ENCODE data around the gene TXN. TPM values are rescaled to one million over a fixed set of nuclear protein-coding genes. Genes with fewer than 3 reads are reported as not detected.

The TXN gene
- total and polyA plus RNA-seq, 2 of the 8 experiments (the other 6 are each of a cell fraction or from before 2014, with no cell fraction given): 297 to 419 TPM

GRCh38 chr9:110276781-110277180 is 20.5 kb upstream of the TXN start:
- H2AK5ac ChIP-seq (ENCODE audit: low read depth, low read length): no peak overlapping the region

More at GRCh38 chr9:110276781-110277180, 20.5 kb upstream of the TXN start:
- Histone ChIP-seq H3K4me2 (ENCODE audit: insufficient read depth in 1 of 2, low read depth in 2 of 2, low read length in 2 of 2) (no peak overlapping the region), H3K4me3 (ENCODE audit: extremely low read depth in 1 of 4, insufficient read depth in 2 of 4, low read depth in 3 of 4, low read length in 4 of 4) (no peak overlapping the region), H4K8ac (ENCODE audit: extremely low read depth, insufficient read depth, low read length) (no peak overlapping the region), H2BK120ac (replicated peaks; ENCODE audit: low read depth, low read length) (no peak overlapping the region), H3K27ac (ENCODE audit: low read depth, low read length) (no peak overlapping the region), H3K79me1 (ENCODE audit: low read depth, low read length) (no peaks in the 10 kb centered on the region), H3K9me3 (ENCODE audit: insufficient read depth in 2 of 2, low read depth in 1 of 2, low read length in 1 of 2) (no peaks in the 10 kb centered on the region), H3K23ac (ENCODE audit: insufficient read length) (no peak overlapping the region), H4K91ac (replicated peaks; ENCODE audit: insufficient read length, low read length) (no peak overlapping the region), H2BK15ac (ENCODE audit: low read length) (no peak overlapping the region), H2BK20ac (ENCODE audit: low read length) (no peak overlapping the region), H4K20me1 (replicated peaks in 1 of 2; ENCODE audit: control insufficient read depth in 1 of 2, insufficient read depth in 2 of 2, low read length in 2 of 2) (no peaks in the 10 kb centered on the region), H3K18ac (ENCODE audit: extremely low read depth, low read length) (no peak overlapping the region), H3K9ac (replicated peaks in 1 of 4; ENCODE audit: extremely low read depth in 1 of 4, low read depth in 3 of 4, low read length in 3 of 4) (no peak overlapping the region), H3K4me1 (replicated peaks in 1 of 4; ENCODE audit: control insufficient read depth in 3 of 4, insufficient read depth in 4 of 4, low read length in 3 of 4) (no peaks in the 10 kb centered on the region), H3K56ac (replicated peaks; ENCODE audit: insufficient read length, low read depth, low read length) (no peak overlapping the region), H3K27me3 (replicated peaks in 1 of 4; ENCODE audit: control insufficient read depth in 3 of 4, extremely low read depth in 1 of 4, insufficient read depth in 3 of 4, low read length in 3 of 4) (no peaks in the 10 kb centered on the region), H2AFZ (ENCODE audit: low read length) (no peak overlapping the region), H2BK12ac (ENCODE audit: low read depth, low read length) (no peak overlapping the region), H3K14ac (ENCODE audit: insufficient read length) (no peak overlapping the region), H4K5ac (ENCODE audit: insufficient read length, low read depth, low read length) (no peak overlapping the region), H2BK5ac (ENCODE audit: low read depth, low read length) (no peak overlapping the region), H3K23me2 (ENCODE audit: low read depth, low read length) (no peaks in the 10 kb centered on the region), H3K36me3 (ENCODE audit: control insufficient read depth in 2 of 4, insufficient read depth in 4 of 4, low read length in 3 of 4) (no peaks in the 10 kb centered on the region), H3K4ac (replicated peaks; ENCODE audit: insufficient read length, low read depth, low read length) (no peak overlapping the region), H3K79me2 (ENCODE audit: control insufficient read depth in 1 of 2, insufficient read depth in 2 of 2, low read length in 2 of 2) (no peaks in the 10 kb centered on the region)
- WGBS, 2 experiments (ENCODE audit: extremely low coverage in 1 of 2, insufficient coverage in 1 of 2, insufficient read length in 1 of 2, insufficient replicate concordance in 2 of 2, low coverage in 1 of 2, low lambda C conversion rate in 2 of 2, missing lambda C conversion rate in 1 of 2): 87% methylated on average over 3 of the region's 3 CpGs; no CpG with 5 or more reads in 1 of the 2 experiments
- CTCF ChIA-PET (ENCODE audit: partially characterized antibody): no interaction called here
- FAIRE-seq (no peak), DNase-seq (ENCODE audit: low read depth in 1 of 2, low spot score in 2 of 2) (no peak)
- TF ChIP-seq MAFK (IDR thresholded peaks at IDR 0.05; ENCODE audit: low read depth, low read length): no peak
- no peak for TF ChIP-seq JUND (IDR thresholded peaks at IDR 0.05; ENCODE audit: low read length)
- TF ChIP-seq BCL11A (IDR thresholded peaks at IDR 0.05; ENCODE audit: low read depth in 2 of 2, low read length in 2 of 2): no peak
- TF ChIP-seq CBX5 (IDR thresholded peaks at IDR 0.05; ENCODE audit: low read depth, low read length): no peak
- TF ChIP-seq ATF3 (IDR thresholded peaks at IDR 0.05; ENCODE audit: insufficient read depth, low read depth, low read length): no peak
- TF ChIP-seq HDAC2 (IDR thresholded peaks at IDR 0.05; ENCODE audit: borderline replicate concordance in 1 of 2, low read depth in 2 of 2, low read length in 2 of 2): no peak
- POLR2A ChIA-PET (ENCODE audit: partially characterized antibody): interaction anchor here (1.0 kb wide), 1 partner anchor 20 kb away, joined by 4 read pairs; the partner anchor contains the start of gene TXN

All from H1 (cell line).